Umbilical cord (tissue), 2 donors: ENCODE measurements around the gene LRRC57. TPM values are rescaled to one million over a fixed set of nuclear protein-coding genes. Genes with fewer than 3 reads are reported as not detected.
A peak's percentile ranks its signal among the peaks of the same experiment; 100 is the strongest.

Experiments
- DNase-seq: peaks from one replicate; pipeline ENCODE4 v3.0.0-alpha.2; 2015; ENCODE audit warnings: low spot score
- total RNA-seq: library from RNA; depleted of rRNA; stranded (reverse); fragments of >200 nt; gene quantifications from one replicate; pipeline ENCODE4 v1.2.3, GENCODE V29; 2014; ENCODE audit warnings: low replicate concordance; ENCODE audit not compliant: insufficient read depth

The LRRC57 gene
- total RNA-seq, 1 donor from 2014 or later, result 12.3 TPM

- no peak for DNase-seq
Observed at GRCh38 chr15:42549741-42550392, 1.3 kb upstream of the LRRC57 start.

- peak; percentile 59 for DNase-seq
Observed at GRCh38 chr15:42549032-42549491, 469 bp upstream of the LRRC57 start.

DNA sequence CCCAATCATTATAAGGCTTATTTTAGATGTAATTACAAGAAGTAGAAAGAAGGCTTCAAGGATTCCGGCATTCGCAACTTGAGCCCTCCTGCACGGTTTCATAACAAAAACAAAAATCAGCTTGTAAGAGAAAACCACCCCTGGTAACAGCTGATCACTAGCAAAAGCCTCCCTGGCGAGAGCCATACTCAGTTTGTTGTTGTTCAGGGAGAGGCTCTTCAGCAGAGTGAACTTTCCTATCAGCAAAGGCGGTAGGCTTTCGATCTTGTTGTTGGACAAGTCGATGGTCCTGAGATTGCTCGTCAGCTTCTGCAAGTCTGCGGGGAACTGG lies 710 bp downstream of the LRRC57 start:
- DNase-seq, result no peak

DNA sequence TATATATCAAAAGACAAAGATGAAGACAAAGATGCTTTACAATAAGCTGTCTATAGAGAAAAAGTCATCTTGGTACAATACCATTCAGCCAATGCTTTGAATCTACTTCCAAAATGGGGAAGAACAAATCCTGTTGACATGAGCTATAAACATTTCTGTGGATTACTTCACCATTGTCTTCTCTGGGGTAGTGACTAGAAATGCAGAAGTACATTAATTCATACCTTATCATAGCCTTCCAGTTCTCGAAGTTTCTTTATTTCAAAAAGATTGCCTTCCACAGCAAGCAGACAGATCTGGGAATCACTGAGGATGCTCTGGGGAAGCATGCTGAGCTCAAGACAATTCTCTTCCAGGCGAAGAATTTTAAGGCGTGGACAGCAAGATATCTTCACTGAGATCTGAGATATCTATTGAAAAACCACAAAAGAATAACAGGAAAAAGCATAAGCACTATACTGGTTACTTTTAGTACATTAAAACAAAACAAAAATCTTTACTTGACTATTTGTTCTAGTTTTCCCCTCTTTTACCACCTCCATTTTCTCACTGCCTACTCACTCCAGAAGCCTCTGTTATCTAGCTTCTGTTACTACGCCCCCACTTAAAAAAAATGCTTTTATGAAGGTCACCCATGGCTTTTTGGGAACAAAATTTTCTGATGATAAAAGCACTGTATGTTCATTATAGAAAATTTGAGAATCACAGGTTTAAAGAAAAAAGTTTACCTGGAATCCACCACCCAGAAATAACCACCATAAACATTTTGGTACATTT lies 3.6 kb downstream of the LRRC57 start:
- DNase-seq, result no peak

- DNase-seq, result no peak
Observed at GRCh38 chr15:42533246-42533645, 15.3 kb downstream of the LRRC57 start.

- DNase-seq, result no peak
Observed at GRCh38 chr15:42528970-42529369, 19.6 kb downstream of the LRRC57 start.

DNA sequence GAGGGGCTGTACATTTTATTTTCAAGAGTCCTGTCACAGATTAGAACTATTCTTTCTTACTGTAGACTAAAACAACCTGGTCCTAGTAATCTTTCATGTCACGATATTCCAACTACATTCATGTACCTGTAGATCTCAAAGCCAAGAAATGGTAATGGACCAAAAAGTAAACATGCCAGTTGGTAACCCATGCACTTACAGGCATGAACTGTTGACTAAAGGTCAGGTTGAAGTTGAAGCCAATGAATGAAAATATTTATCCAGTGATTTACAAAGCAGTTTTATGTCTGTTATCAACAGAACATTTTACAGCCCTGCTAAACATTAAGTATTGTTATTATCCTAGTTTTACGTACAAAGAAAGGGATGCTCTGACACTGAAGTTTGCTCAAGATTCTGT lies 25.3 kb downstream of the LRRC57 start:
- no peak for DNase-seq

- DNase-seq, result no peak
Observed at GRCh38 chr15:42511007-42511391, 37.6 kb downstream of the LRRC57 start.

DNA sequence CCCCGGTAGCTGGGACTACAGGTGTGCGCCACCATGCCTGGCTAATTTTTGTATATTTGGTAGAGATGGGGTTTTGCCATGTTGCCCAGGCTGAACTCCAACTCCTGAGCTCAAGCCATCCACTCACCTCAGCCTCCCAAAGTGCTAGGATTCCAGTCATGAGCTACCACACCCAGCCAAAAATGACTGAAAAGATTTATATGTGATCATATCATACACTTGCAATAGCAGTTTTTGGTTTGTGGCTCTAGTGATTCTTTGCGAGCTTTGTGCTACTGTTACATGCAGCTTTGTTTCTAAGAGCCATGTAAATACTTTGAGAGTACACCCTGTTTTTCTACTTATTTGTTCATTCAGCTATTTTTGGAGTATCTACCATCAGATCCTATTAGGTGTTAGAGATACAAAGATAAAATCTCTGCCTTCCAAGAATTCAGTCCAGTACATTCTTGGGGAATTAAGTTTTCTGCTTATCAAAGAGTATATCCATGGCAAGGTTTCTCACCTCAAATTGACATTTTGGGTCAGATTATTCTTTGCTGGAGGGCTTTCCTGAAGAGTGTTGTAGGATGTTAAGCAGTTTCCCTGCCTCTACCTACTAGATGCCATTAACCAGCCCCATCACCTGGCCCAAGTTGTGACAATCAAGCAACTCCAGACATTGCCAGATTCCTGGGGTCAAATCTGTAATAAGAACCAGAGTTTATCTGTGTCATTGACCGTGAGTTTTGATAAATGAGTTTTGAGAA lies 38.2 kb downstream of the LRRC57 start:
- no peak for DNase-seq

GRCh38 chr15:42508263-42508690 lies 40.3 kb downstream of the LRRC57 start:
- DNase-seq, result peak; percentile 82

- DNase-seq, result no peak
Observed at GRCh38 chr15:42507514-42507913, 41.1 kb downstream of the LRRC57 start.

DNA sequence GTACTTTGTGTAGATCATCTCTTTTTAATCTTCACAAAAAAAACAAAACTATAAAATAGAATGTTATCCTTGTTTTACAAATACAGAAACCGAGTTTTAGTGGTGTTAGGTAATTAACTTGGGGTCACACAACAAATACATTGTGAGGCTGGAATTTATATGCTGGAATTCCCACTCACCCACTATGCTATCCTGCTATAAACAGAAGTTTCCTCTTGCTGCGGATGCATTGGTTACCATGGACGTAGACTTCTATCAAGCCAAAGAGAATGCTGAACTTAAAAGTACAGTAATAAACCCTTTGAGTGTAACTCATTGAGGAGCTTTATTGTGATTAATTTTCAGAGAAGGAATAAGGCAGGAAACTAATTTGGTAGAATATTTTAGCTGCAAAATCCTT lies 44.0 kb downstream of the LRRC57 start:
- no peak for DNase-seq

DNA sequence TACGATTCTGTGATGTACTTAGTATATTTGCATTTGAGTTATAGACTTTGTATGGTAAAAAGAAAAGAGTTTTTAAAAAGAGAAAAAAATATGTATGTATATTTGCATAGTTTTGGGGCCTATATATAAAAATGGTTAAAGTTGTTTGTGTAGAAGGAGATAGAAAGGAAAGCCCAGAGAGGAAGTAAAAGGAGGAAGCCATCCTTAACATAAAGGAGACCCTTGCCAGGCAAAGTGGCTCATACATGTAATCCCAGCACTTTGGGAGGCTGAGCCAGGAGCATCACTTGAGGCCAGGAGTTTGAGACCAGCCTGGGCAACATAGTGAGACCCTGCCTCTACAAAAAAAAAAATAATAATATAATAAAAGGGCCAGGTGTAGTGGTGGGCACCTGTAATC lies 44.8 kb downstream of the LRRC57 start:
- no peak for DNase-seq

DNA sequence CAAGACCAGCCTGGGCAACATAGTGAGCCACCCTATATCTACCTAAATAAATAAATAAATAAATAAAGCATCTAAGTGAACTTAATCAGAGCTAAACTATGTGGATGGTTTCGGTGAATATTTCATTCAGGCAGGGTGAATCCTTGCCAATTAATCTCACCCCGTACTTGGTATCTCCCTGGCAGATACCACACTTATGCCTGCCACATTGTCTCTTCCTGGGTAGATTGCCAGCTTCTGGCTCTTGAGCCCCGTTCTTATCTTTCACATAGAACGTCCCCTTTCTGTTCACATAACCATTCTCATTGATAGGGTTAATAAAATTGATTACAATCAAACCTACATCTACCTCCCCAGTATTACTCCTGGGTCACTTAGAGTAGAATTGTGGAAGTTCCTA lies 46.1 kb downstream of the LRRC57 start:
- DNase-seq, result no peak

- DNase-seq, result no peak
Observed at GRCh38 chr15:42499858-42500609, 48.6 kb downstream of the LRRC57 start.

DNA sequence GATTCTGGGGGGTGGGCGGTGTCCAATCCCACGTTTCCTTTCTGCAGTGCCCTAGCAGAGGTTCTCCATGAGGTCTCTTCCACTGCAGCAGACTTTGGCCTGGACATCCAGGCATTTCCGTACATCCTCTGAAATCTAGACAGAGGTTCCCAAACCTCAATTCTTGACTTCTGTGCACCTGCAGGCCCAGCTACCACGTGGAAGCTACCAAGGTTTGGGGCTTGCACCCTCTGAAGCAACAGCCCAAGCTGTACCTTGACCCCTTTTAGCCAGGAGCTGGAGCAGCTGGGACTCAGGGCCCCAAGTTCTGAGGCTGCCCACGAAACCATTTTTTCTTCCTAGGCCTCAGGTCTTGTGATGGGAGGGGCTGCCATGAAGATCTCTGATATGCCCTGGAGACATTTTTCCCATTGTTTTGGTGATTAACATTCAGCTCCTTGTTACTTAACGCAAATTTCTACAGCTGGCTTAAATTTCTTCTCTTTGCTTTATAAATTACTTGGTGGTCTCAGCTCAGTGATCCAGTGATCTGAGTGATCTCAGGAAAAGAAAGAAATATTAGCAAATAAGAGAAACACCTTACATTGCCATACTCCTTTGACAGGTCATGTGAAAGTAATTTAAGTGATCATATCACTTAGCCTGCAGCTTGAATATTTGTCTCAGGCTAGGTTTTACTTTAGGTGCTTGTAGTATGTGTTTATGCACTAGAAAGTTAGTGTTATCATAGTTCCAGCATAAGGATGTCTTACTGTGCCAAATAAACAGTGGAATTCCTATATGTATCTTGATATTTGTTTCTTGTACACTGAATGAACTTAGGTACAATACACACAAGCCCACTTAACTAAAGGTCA lies 50.2 kb downstream of the LRRC57 start:
- DNase-seq, result no peak

- peak; percentile 98 for DNase-seq
Observed at GRCh38 chr15:42495361-42496212, 53.0 kb downstream of the LRRC57 start, which contains the start of gene SNAP23. TSS of gene SNAP23 (plus strand) at chr15:42495634. CDS start at chr15:42511847, 16,213 bp downstream.

DNA sequence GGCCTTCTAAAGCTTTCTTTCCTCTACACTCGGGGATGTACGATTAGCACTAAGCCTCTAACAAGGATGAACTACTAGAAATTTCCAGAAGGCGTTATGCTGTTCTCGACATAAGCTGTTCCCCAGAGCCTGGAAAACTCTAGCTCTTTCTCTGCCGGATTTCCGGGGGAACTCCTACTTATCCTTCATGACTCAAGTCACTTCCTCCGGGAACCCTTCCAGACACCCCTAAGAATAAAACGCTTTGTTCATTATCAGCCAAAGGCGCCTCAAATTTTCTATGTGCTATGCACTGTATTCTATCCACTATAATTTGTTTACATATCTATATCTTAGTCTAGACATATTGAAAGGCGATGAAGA lies 53.6 kb downstream of the LRRC57 start:
- DNase-seq, result peak; percentile 87

DNA sequence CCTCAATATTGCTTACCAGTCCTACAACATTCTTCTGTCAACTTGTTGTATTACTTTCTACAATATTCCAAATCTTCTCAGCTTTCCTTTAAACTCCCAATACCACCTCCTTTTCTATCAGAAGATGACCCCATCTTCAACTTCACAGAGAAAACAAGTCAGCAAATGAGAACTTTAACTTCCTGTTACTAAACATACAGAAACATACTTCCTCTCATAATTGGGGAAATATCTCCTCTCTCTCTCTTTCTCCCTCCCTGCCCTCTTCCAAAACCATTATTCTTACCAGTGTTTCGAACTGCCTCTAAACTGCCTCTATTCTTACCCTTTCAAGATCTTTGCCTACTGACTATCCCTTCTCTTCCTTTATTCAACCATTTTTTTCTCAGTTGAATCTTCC lies 54.9 kb downstream of the LRRC57 start:
- DNase-seq, result no peak
